Hematopoietic multipotent progenitor cell treated with erythropoietin and hydrocortisone succinate and interleukin-3 and kit ligand, for 8 days (in vitro differentiated cells): ENCODE measurements around the gene TGFBI.

Experiments
- DNase-seq: peaks from one replicate; pipeline ENCODE4 v3.0.0-alpha.2; 2015

TGFBI gene

GRCh38 chr5:136028782-136029742, at the start of gene TGFBI:
TSS of gene TGFBI (plus strand) at chr5:136028988. CDS start at chr5:136029056, 68 bp downstream.
- DNase-seq, result peak; percentile 29

- DNase-seq, result no peak
These were observed 49.8 kb upstream of the TGFBI start for GRCh38 chr5:135978993-135979392.

DNA sequence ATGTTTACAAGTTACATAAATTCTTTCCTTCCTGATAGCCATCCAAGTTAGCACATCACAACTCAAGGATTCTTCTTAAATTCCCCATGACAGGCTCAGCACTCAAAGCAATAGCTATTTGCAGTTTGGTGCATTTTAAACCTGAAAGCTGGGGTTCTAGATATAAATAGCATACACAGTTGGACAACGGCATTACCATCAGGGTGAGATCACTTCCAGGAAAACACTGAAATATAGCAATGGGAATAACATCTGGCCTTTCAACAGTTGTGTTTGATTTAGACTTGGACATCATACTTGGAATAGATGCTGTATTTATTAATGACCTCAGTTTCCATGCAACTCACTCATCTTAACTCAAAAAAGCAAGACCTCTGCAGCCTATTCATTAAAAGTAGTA, 49.3 kb upstream of the TGFBI start:
- DNase-seq, result no peak

DNA sequence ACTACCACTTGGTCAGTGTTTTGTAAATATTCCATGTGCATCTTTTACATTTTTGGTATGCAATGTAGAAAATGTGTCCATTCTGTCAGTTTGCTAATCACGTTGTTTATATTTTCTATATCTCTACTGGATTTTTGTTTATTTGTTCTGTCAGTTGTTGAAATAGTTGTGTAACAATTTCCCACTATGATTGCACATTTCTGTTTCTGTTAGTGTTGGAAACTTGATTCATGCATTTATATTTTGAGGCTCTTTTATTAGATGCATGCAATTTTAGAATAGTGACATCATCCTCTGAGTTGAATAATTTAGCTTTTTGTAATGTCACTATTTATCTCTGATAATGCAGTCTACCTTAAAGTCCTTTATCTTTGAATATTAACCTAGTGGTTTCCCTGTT, 48.2 kb upstream of the TGFBI start:
- DNase-seq, result no peak

- DNase-seq, result peak; percentile 93
These were observed 42.8 kb upstream of the TGFBI start for GRCh38 chr5:135985951-135986350.

- DNase-seq, result peak; percentile 50
These were observed 42.4 kb upstream of the TGFBI start for GRCh38 chr5:135986401-135986800.

- DNase-seq, result no peak
These were observed 41.8 kb upstream of the TGFBI start for GRCh38 chr5:135986891-135987401.

DNA sequence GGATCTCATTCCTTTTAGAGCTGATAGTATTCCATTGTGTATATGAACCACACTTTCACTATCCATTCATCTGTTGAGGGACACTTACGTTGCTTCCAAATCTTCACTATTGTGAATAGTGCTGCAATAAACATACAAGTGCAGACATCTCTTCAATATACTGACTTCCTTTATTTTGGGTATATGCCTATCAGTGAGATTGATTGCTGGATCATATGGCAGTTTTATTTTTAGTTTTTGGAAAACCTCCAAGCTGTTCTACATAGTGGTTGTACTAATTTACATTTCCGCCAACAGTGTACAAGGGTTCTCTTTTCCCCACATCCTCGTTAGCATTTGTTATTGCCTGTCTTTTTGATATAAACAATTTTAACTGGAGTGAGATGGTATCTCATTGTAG, 40.2 kb upstream of the TGFBI start:
- DNase-seq, result no peak

GRCh38 chr5:135989686-135990085, 39.1 kb upstream of the TGFBI start:
- peak; percentile 59 for DNase-seq

GRCh38 chr5:135990528-135991255, 38.1 kb upstream of the TGFBI start:
- no peak for DNase-seq

- DNase-seq, result no peak
These were observed 37.4 kb upstream of the TGFBI start for GRCh38 chr5:135991429-135991828.

GRCh38 chr5:135993335-135993879, 35.4 kb upstream of the TGFBI start:
- no peak for DNase-seq

GRCh38 chr5:135993880-135994636, 34.7 kb upstream of the TGFBI start:
- DNase-seq, result no peak

GRCh38 chr5:135995976-135996375, 32.8 kb upstream of the TGFBI start:
- DNase-seq, result no peak

GRCh38 chr5:135996611-135997010, 32.2 kb upstream of the TGFBI start:
- DNase-seq, result no peak

DNA sequence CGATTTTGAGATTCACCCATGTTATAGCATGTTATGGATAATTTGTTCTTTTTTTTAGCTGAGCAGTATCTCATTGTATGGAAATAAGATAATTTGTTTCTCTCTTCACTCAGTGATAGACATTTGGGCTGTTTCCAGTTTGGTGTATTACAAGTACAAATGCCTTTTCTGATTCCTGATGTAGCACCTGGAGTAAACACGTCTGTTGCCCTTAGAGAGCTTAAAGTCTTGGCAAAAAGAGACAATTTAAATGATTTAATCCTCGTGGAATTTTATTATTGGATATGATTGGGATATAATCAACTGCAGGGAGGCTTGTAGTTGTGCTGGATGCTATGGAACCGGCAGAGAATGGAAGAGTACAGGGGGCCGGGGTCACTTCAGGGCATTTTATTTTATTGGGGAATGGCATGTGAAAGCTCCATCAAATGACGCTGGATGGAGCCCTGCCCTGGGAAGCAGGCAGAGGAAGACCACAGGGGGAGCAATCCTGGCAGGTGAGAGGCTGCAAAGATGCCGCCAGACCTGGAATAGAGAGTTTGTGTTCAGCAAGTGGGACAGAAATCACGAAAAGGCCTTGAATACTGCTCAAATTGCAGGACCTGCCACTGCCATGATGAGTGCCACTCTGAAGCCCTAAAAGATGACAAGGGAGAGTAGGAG, 31.0 kb upstream of the TGFBI start:
- no peak for DNase-seq

- DNase-seq, result no peak
These were observed 29.9 kb upstream of the TGFBI start for GRCh38 chr5:135998889-135999288.

DNA sequence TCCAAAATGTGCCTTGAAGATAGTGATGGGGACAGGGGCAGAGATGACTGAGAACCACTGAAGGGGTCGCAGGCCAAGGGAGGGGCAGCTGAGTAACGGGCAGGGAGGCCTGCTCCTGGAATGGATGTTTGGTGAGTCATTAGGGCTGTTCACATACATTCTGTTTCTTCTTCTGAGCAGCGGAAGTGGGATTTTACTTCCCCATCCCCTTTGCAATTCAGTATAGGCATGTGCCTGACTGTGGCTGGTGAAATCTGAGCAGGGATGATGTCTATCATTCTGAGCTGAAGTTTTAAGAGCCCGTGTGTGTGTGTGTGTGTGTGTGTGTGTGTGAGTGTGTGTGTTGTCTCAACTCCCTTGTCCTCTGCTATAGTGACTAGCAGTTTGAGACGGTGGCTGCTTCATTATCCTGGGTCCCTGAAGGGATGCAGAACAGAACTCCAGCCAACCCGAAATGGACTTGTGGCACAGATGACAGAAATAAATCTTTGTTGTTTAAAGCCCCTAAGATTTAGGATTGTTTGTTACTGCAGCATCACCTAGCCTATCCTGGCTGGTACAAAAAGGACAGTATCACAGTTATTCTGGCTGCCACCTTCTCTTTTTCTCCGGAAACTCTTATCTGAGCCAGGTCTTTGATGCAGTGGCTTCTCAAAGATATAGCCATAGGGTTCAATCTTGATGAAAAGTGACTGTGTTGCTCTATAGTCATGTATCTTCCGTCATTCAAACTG, 29.2 kb upstream of the TGFBI start:
- no peak for DNase-seq

GRCh38 chr5:136000147-136000546, 28.6 kb upstream of the TGFBI start:
- no peak for DNase-seq

DNA sequence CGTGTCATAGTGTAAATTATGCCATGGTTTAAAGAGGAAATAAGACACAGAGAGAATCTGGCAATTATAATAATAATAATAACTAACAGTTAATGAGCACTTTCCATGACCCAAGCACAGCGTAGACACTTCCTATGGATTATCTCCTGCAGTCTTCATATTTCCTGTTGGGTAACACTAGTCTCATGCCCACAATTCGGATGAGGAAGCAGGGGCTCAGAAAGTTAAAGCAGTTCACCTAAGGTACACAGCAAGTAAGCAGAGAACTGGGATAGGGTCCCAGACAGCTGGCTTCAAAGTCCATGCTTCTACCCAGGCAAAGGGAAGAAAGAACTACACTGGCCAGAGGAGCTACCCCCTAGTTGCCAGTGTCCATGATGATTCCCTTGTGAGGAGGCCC, 27.9 kb upstream of the TGFBI start:
- no peak for DNase-seq

GRCh38 chr5:136001466-136001981, 27.3 kb upstream of the TGFBI start:
- DNase-seq, result no peak
